Measurements from ENCODE around the gene FOLR3.

GRCh38 chr11:72114570-72114969 is 21.0 kb upstream of the FOLR3 start:
- TF ChIP-seq ZBTB21 (CRISPR knock-in tag; IDR thresholded peaks at IDR 0.05; ENCODE audit: borderline replicate concordance) (no peak), USF2 (CRISPR knock-in tag; IDR thresholded peaks at IDR 0.05) (no peak), CTCF (IDR thresholded peaks at IDR 0.05) (no peak), ZNF121 (CRISPR knock-in tag; IDR thresholded peaks at IDR 0.05) (no peak), NR3C1 (CRISPR knock-in tag; conservative IDR thresholded peaks at IDR 0.05; ENCODE audit: low read depth) (no peak), SMAD4 (CRISPR knock-in tag; IDR thresholded peaks at IDR 0.05) (no peak), MLX (CRISPR knock-in tag; IDR thresholded peaks at IDR 0.05) (no peak), ZNF512 (CRISPR knock-in tag; IDR thresholded peaks at IDR 0.05; ENCODE audit: borderline replicate concordance) (no peak), TEAD4 (CRISPR knock-in tag; IDR thresholded peaks at IDR 0.05) (no peak), EMX1 (CRISPR knock-in tag; IDR thresholded peaks at IDR 0.05) (no peak), ZNF425 (CRISPR knock-in tag; conservative IDR thresholded peaks at IDR 0.05) (no peak)
- TF ChIP-seq, protein P1, sequence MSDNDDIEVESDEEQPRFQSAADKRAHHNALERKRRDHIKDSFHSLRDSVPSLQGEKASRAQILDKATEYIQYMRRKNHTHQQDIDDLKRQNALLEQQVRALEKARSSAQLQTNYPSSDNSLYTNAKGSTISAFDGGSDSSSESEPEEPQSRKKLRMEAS (CRISPR knock-in tag; IDR thresholded peaks at IDR 0.05), result no peak
- TF ChIP-seq, protein P2, sequence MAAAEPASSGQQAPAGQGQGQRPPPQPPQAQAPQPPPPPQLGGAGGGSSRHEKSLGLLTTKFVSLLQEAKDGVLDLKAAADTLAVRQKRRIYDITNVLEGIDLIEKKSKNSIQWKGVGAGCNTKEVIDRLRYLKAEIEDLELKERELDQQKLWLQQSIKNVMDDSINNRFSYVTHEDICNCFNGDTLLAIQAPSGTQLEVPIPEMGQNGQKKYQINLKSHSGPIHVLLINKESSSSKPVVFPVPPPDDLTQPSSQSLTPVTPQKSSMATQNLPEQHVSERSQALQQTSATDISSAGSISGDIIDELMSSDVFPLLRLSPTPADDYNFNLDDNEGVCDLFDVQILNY (CRISPR knock-in tag; IDR thresholded peaks at IDR 0.05), result no peak
- TF ChIP-seq, protein P3, sequence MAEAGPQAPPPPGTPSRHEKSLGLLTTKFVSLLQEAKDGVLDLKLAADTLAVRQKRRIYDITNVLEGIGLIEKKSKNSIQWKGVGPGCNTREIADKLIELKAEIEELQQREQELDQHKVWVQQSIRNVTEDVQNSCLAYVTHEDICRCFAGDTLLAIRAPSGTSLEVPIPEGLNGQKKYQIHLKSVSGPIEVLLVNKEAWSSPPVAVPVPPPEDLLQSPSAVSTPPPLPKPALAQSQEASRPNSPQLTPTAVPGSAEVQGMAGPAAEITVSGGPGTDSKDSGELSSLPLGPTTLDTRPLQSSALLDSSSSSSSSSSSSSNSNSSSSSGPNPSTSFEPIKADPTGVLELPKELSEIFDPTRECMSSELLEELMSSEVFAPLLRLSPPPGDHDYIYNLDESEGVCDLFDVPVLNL (CRISPR knock-in tag; IDR thresholded peaks at IDR 0.05; ENCODE audit: borderline replicate concordance, low read depth), result no peak

Measured in WTC11 (cell line).